ENCODE data around the gene MAML2.

- TF ChIP-seq CTCF (IDR thresholded peaks at IDR 0.05) (no peak), ZFX (IDR thresholded peaks at IDR 0.05; ENCODE audit: borderline replicate concordance) (no peak)
These were observed 43.7 kb downstream of the MAML2 start for GRCh38 chr11:96299155-96299888.

All from 22Rv1 (cell line).